GM12873 (cell line): ENCODE results near the gene ZNF664.

Experiments
- CTCF ChIP-seq: IDR thresholded peaks from 2 replicates; pipeline ENCODE4 v1.5.1; 2012; ENCODE audit warnings: low read depth, mild to moderate bottlenecking, moderate library complexity, low read length, control low read depth; ENCODE audit not compliant: insufficient read depth; ENCODE audit errors: missing control alignments

Gene ZNF664

GRCh38 chr12:124039276-124039675 lies 66.3 kb downstream of the ZNF664 start:
- TF ChIP-seq CTCF, result no peak

GRCh38 chr12:124040291-124040690 lies 67.3 kb downstream of the ZNF664 start:
- TF ChIP-seq CTCF, result no peak

DNA sequence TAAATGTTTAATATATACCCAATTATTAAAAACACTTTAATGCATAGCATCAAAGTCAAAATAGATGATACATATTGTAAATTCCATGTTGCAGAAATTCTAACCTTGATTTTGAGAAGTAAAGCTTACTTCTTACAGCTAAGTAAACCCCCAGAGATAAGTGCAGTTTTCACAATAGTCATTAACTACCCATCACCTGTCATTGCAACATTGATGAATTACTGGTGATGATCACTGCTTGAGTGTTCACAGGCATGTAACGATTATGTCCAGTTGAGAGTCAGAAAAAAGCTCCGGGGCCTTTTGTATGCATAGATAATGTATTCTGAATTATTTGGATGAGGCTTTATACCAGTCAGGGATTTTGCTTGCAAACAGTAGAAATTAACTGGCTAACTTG lies 67.7 kb downstream of the ZNF664 start:
- no peak for TF ChIP-seq CTCF

- no peak for TF ChIP-seq CTCF
Observed at GRCh38 chr12:124041907-124042306, 68.9 kb downstream of the ZNF664 start.

DNA sequence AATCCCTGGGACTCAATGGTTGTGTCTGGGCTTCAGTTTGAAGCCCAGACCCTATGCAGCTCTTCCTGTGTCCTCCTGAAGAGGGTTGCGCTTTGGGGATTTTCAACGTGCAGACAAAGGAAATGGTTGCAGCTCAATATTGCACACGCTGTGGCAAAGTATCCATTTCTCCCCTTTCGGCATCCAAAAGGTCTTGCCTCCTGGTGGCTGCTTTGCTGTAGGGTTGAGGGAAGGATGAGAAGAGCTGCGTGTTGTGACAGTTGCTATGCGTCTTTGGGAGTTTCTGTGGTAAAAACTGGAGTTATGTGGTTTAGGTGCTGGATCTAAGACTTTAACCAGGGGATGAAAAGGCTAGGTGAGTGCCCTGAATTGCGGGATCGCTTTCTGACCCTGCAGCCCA lies 71.0 kb downstream of the ZNF664 start:
- no peak for TF ChIP-seq CTCF

DNA sequence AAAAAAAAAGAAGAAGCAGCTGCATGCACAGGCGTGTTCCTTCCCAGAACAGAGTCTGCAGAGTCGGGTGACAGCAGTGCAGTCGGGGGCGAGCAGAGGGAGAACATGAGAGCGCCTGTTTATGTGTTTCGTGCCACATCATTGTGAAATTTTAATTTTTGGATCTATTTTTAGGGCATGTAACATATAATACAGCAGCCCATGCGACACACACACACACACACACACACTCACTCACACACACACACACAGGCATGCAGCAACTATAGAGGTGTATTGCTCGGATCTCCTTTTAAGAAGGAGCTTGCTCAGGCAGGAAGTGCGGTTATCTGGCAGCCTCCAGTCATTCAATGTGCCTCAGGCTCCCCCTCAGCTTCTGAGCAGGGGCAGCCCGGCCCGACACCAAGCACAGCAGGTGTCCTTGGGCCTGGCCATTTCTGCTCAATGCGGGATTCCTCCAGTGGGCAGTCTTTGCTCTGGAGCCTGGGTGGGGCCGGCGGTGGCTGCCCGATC lies 71.8 kb downstream of the ZNF664 start:
- no peak for TF ChIP-seq CTCF

DNA sequence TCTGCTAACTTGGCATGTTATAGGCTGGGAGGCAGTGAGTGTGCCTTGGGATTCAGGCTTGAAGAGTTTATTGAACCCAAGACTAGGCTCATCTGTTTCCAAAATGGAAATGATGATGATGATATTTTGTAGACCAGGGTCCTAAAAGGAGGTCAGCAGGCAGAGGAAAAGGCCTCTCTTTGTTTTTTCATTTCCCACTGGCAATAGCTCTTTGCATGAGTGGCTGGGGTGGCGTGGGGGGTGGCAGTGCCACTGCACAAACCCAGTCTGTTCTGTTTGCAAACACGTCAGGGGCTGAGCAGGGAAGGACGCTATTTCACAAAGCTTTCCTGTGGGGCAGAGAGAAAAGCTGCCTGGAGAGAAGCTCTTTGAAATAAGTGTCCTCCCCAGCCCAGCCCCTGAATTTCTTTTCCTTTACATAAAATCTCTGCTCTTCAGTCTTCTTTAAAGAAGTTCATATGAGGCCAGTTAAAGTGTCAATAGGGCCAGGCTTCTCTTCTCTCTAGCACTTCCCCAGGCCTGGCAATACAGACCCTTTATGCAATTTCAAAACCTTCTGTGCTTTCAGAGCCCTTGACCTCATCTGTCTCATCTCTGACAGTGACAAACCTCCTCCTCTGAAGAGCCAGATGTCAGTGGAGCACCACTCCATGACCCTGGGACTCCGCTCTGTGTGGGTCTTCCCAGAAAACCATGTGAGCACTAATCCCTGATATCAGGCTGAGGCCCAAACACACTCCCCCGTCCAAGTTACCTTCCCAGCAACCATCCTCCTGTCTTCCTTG lies 72.8 kb downstream of the ZNF664 start:
- no peak for TF ChIP-seq CTCF

- TF ChIP-seq CTCF, result no peak
Observed at GRCh38 chr12:124046456-124046740, 73.4 kb downstream of the ZNF664 start.
